Left forelimb (tissue), 1 donor: ENCODE measurements around the gene CABS1.

ENCODE experiments used
- DNase-seq: peaks from one replicate; pipeline ENCODE4 v3.0.0-alpha.2; 2018; ENCODE audit warnings: low spot score

CABS1 gene

DNA sequence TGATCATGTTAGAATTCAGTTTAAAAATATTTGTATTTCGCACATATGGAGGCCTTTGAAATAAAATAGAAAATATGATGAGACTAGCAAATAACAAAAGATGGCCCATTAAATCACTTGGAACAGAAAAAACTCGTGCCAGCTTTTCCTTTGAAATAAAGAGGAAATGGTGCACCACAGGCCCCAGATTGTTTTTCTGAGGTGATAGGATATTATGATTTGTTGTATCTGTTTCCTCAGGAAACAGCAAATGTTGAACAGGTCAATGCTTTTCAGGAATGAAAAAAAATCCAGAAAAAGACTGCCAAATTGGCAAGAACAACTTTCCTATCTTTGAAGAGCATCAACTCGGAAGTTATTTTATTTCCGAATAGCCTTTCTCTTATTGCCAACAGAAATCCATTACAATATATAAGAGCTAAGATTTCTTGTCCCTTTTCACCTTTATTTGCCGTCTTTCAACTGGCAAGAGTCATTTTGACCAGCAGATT, 48.0 kb downstream of the CABS1 start, which contains the start of gene SMR3B:
TSS of gene SMR3B (plus strand) at position 441 of the 491 bp plus-strand sequence. CDS start 1,380 bp downstream, outside the sequence.
- no peak for DNase-seq
